Activated naive CD8-positive, alpha-beta T cell treated with anti-CD3 and anti-CD28 coated beads, Interleukin-2, amount 50 U/mL, for 24 hours (primary cell): ENCODE data around the gene CACNA1G.

Experiments used
- ATAC-seq: fragments of 150-1000 bp; cut with Tn5 transposase; one replicate; pipeline ENCODE4 v1.10.0; 2021
- DNase-seq: peaks from one replicate; pipeline ENCODE4 v3.0.0; 2021
- H3K27ac Mint-ChIP-seq: one replicate; pipeline ENCODE4 v1.8.0; 2021; ENCODE audit warnings: mild to moderate bottlenecking, mixed read lengths
- H3K27me3 Mint-ChIP-seq: one replicate; pipeline ENCODE4 v1.8.0; 2021; ENCODE audit warnings: mixed read lengths
- H3K36me3 Mint-ChIP-seq: one replicate; pipeline ENCODE4 v1.8.0; 2021; ENCODE audit warnings: low read depth, mixed read lengths
- H3K4me1 Mint-ChIP-seq: one replicate; pipeline ENCODE4 v1.8.0; 2021; ENCODE audit warnings: mixed read lengths
- H3K4me3 Mint-ChIP-seq: one replicate; pipeline ENCODE4 v1.8.0; 2021; ENCODE audit warnings: mild to moderate bottlenecking, moderate library complexity, mixed read lengths
- H3K9me3 Mint-ChIP-seq: one replicate; pipeline ENCODE4 v1.8.0; 2021; ENCODE audit warnings: mixed read lengths

CACNA1G gene

DNA sequence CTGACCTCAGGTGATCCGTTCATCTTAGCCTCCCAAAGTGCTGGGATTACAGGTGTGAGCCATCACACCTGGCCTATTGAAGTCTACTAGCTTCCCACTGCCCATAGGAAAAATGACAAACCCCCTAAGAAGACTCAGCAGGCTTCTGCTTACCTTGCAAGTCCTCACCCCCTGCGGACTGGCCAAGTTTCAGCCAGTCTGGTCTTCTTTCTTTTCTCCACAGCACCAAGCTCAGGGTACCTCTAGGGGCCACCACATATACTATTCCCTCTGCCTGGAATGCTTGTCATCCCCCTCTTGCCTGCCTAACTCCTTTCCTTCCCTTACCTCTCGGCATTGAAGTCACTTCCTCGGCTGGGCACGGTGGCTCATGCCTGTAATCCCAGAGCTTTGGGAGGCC, 105.3 kb downstream of the CACNA1G start:
- no peak for ATAC-seq
- DNase-seq = no peak
- H3K27ac Mint-ChIP-seq = no peak overlapping the region
- no peaks in the 10 kb centered on the region for H3K36me3 Mint-ChIP-seq
- peaks cover 13% of the 10 kb centered on the region for H3K4me1 Mint-ChIP-seq
- no peak overlapping the region for H3K4me3 Mint-ChIP-seq
- H3K27me3 Mint-ChIP-seq = no peaks in the 10 kb centered on the region
- no peaks in the 10 kb centered on the region for H3K9me3 Mint-ChIP-seq

DNA sequence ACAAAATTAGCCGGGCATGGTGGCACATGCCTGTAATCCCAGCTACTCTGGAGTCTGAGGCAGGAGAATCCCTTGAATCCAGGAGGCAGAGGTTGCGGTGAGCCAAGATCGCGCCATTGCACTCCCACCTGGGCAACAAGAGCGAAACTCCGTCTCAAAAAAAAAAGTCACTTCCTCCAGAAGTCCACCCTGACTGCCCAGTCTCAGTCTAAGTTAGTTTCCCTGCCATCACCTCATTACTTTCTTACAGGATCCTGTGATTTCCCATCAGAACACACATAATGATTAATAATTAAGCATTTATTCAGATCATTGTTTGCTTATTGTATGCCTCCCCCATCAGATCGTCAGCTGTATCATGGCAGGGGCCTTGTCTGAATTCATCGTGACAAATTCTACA, 105.8 kb downstream of the CACNA1G start:
- Mint-ChIP-seq H3K36me3 (no peaks in the 10 kb centered on the region), H3K27me3 (no peaks in the 10 kb centered on the region), H3K4me3 (no peak overlapping the region), H3K9me3 (no peaks in the 10 kb centered on the region), H3K27ac (no peak overlapping the region), H3K4me1 (peaks cover 9% of the 10 kb centered on the region)
- ATAC-seq = no peak
- DNase-seq = no peak

DNA sequence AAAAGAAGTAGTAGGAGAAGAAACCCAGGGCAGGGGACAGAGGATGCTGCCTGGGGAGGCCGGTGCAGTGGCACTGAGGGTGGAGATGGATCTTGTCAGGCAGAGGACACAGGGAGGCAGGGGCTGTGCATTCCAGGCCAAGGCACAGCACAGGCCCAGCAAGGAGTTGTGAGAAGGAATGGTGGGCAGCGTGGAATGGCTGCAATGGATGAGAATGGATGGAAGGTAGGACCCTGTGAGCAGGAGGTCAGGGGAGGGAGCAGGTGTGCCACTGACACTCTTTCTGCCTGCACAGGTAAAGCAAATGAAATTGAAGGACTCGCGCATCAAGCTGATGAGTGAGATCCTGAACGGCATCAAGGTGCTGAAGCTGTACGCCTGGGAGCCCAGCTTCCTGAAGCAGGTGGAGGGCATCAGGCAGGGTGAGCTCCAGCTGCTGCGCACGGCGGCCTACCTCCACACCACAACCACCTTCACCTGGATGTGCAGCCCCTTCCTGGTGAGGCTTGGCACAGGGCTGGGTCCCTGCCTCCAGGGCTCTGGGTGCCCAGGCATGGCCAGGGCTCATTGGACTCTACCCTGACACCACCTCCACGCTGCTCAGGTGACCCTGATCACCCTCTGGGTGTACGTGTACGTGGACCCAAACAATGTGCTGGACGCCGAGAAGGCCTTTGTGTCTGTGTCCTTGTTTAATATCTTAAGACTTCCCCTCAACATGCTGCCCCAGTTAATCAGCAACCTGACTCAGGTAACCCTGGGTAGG, 106.9 kb downstream of the CACNA1G start:
- Mint-ChIP-seq H3K27me3 (no peaks in the 10 kb centered on the region), H3K4me1 (no peaks in the 10 kb centered on the region), H3K4me3 (no peak overlapping the region), H3K36me3 (no peaks in the 10 kb centered on the region), H3K9me3 (no peaks in the 10 kb centered on the region), H3K27ac (no peak overlapping the region)
- DNase-seq = no peak
- ATAC-seq = no peak

DNA sequence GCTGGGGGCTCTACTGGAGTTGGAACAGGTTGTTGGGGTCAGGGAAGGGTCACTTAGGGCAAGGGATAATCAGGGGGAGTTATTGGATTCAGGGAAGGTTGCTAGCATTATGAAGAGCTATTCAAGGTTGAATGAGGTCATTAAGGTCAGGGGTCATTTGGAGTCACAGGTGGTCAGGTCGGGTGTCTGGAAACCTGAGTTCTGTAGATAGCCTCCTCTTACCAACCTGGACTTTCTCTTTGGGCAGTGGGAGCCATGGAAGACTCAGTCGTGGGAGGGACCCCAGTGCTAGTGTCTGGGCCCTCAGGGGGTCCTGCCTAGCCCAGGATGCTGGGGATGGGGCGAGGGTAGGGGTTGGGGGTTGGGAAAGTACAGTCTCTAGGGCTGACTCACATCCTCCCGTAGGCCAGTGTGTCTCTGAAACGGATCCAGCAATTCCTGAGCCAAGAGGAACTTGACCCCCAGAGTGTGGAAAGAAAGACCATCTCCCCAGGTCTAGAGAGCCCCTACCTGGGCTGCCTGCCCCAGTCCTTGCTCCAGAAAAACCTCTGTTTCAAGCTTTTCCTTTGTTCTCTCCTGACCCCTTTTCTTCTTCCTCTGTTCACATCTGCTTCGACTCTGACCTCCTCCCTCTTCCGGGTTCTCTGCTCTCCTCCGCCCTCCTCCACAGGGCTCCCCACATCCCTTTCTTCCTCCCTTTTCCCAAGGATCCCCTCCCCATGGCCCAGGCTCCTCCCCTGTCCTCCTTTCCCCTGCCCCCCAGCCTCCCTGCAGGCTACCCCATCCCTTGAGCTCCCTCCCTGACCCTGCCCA, 107.7 kb downstream of the CACNA1G start:
- Mint-ChIP-seq H3K27me3 (no peaks in the 10 kb centered on the region), H3K4me1 (no peaks in the 10 kb centered on the region), H3K4me3 (no peak overlapping the region), H3K9me3 (no peaks in the 10 kb centered on the region), H3K36me3 (no peaks in the 10 kb centered on the region), H3K27ac (no peak overlapping the region)
- ATAC-seq (no peak), DNase-seq (no peak)

DNA sequence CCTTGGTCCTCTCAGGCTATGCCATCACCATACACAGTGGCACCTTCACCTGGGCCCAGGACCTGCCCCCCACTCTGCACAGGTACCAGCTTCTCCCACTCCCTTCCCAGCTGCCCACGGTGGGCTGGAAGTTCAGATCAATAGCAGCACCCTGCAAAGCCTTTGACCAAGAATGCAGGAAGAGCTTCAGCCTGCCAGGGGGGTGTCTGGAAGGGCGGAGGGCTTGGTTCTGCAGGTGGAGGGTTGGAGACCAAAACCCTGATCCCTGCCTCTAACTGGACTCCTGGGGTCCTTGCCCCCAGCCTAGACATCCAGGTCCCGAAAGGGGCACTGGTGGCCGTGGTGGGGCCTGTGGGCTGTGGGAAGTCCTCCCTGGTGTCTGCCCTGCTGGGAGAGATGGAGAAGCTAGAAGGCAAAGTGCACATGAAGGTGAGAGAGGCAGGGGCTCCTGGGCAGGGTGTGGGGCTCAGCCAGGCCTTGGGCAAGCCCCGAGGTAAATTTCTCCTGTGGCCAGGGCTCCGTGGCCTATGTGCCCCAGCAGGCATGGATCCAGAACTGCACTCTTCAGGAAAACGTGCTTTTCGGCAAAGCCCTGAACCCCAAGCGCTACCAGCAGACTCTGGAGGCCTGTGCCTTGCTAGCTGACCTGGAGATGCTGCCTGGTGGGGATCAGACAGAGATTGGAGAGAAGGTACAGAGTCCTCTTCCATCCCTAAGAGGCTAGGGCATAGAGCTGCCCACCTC, 108.5 kb downstream of the CACNA1G start:
- H3K36me3 Mint-ChIP-seq = no peaks in the 10 kb centered on the region
- no peak overlapping the region for H3K27ac Mint-ChIP-seq
- no peaks in the 10 kb centered on the region for H3K4me1 Mint-ChIP-seq
- DNase-seq (no peak), ATAC-seq (no peak)
- H3K27me3 Mint-ChIP-seq = no peaks in the 10 kb centered on the region
- no peak overlapping the region for H3K4me3 Mint-ChIP-seq
- no peaks in the 10 kb centered on the region for H3K9me3 Mint-ChIP-seq

DNA sequence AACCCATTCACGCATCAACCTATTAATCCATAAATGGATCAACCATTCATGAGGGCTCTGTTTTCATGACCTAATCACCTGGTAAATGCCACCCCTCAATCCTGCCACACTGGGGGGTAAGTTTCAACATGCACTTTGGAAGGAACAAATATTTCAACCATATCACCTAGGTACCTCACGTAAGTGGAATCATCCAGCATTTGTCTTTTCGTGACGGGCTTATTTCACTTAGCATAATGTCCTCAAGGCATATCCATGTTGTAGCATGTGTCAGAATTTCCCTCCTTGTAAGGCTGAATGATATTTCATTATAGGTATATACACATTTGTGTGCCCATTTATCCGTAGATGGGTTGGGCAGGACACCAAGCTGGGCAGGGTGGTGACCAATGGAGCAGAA, 111.6 kb downstream of the CACNA1G start:
- ATAC-seq (no peak), DNase-seq (no peak)
- H3K4me3 Mint-ChIP-seq = no peak overlapping the region
- peaks cover 3% of the 10 kb centered on the region for H3K27me3 Mint-ChIP-seq
- H3K36me3 Mint-ChIP-seq = no peaks in the 10 kb centered on the region
- H3K4me1 Mint-ChIP-seq = no peaks in the 10 kb centered on the region
- H3K27ac Mint-ChIP-seq = no peak overlapping the region
- no peaks in the 10 kb centered on the region for H3K9me3 Mint-ChIP-seq

DNA sequence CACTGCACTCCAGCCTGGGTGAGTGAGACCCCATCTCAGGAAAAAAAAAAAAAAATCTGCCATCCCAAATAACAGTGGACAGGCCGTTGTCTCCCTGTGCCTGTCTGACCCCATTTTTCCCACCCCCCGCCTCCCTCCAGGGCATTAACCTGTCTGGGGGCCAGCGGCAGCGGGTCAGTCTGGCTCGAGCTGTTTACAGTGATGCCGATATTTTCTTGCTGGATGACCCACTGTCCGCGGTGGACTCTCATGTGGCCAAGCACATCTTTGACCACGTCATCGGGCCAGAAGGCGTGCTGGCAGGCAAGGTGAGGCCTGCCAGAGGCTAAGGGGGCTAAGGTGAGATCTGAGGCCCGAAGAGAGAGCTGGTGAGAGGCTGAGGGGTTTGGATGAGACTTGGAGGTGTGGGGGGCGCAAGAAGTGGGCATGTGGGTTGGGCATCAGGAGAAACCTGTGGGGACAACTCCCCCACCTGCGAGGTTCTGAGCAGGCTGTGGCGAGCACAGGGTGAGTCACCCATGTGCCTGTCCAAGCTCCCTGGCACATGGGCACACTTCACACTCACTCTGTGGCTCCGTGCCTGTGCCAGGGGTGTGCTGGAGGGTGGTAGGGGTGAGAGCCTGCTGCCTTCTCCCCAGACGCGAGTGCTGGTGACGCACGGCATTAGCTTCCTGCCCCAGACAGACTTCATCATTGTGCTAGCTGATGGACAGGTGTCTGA, 112.5 kb downstream of the CACNA1G start:
- DNase-seq = no peak
- H3K27me3 Mint-ChIP-seq = peaks cover 3% of the 10 kb centered on the region
- ATAC-seq = no peak
- no peak overlapping the region for H3K4me3 Mint-ChIP-seq
- no peaks in the 10 kb centered on the region for H3K4me1 Mint-ChIP-seq
- no peaks in the 10 kb centered on the region for H3K9me3 Mint-ChIP-seq
- H3K36me3 Mint-ChIP-seq = no peaks in the 10 kb centered on the region
- H3K27ac Mint-ChIP-seq = no peak overlapping the region

DNA sequence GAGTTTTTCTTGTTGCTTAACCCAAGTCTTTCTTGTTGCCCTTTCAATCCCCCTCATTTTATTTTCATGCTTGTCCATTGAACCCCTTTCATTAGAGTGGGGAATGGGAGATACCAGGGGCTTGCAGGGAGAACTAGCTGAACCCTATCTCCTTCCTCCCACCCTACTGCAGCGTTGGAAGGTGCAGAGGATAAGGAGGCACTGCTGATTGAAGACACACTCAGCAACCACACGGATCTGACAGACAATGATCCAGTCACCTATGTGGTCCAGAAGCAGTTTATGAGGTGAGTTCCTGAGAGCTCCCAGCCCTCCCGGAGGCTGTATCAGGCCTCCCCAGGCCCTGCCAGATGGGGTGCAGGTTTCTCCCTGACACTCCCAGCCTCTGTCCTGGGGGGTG, 114.7 kb downstream of the CACNA1G start:
- Mint-ChIP-seq H3K27me3 (peaks cover 3% of the 10 kb centered on the region), H3K4me3 (no peak overlapping the region), H3K36me3 (no peaks in the 10 kb centered on the region), H3K4me1 (no peaks in the 10 kb centered on the region), H3K27ac (no peak overlapping the region), H3K9me3 (no peaks in the 10 kb centered on the region)
- DNase-seq (no peak), ATAC-seq (no peak)

DNA sequence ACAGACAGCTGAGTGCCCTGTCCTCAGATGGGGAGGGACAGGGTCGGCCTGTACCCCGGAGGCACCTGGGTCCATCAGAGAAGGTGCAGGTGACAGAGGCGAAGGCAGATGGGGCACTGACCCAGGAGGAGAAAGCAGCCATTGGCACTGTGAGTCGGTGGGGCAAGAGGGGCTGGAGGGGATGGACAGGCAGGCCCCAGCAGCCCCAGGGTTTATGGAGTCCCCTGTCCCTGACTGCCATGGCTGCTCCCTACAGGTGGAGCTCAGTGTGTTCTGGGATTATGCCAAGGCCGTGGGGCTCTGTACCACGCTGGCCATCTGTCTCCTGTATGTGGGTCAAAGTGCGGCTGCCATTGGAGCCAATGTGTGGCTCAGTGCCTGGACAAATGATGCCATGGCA, 115.1 kb downstream of the CACNA1G start:
- Mint-ChIP-seq H3K27ac (no peak overlapping the region), H3K4me1 (no peaks in the 10 kb centered on the region), H3K9me3 (no peaks in the 10 kb centered on the region), H3K27me3 (peaks cover 7% of the 10 kb centered on the region), H3K36me3 (no peaks in the 10 kb centered on the region), H3K4me3 (no peak overlapping the region)
- ATAC-seq = no peak
- DNase-seq = no peak

DNA sequence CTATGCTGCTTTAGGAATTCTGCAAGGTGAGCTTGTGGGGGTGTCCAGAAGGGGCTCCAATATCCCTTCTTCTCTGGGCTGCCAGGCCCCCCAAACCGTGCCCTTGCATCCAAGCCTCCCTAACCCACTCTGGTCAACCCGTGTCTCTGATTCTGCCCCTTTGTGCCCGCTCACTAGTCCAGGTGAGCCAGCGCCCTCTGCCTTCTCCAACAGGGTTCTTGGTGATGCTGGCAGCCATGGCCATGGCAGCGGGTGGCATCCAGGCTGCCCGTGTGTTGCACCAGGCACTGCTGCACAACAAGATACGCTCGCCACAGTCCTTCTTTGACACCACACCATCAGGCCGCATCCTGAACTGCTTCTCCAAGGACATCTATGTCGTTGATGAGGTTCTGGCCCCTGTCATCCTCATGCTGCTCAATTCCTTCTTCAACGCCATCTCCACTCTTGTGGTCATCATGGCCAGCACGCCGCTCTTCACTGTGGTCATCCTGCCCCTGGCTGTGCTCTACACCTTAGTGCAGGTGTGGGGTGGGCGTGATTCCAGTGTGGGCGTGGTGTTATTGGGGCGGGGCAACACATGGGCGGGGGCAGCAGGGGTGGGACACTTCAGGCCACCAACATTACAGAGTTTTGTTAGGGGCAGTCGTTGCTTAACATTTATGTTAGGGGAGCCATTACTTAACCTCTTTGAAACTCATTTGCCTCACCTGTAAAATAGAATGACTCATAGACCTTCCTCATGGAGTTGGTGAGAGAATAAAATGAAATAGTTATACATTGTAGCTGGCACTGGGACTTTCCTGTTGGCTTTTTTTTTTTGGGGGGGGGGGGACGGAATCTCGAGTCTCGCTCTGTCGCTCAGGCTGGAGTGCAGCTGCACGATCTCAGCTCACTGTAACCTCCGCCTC, 115.8 kb downstream of the CACNA1G start:
- H3K9me3 Mint-ChIP-seq = no peaks in the 10 kb centered on the region
- H3K4me3 Mint-ChIP-seq = no peak overlapping the region
- H3K36me3 Mint-ChIP-seq = no peaks in the 10 kb centered on the region
- no peak overlapping the region for H3K27ac Mint-ChIP-seq
- ATAC-seq = no peak
- H3K27me3 Mint-ChIP-seq = peaks cover 10% of the 10 kb centered on the region
- DNase-seq = no peak
- H3K4me1 Mint-ChIP-seq = peaks cover 3% of the 10 kb centered on the region
